HG02981 (cell line): ENCODE results near the gene TBC1D2.
"Not testable (repeated sequence)": the region's sequence is repeated elsewhere in the genome, so short reads cannot be mapped to it uniquely, and the experiment has no call there.

Experiments
- ATAC-seq: cut with Tn5 transposase; IDR thresholded peaks from one replicate; pipeline ENCODE4 v1.9.1; 2021; ENCODE audit warnings: mild to moderate bottlenecking, moderate library complexity; ENCODE audit not compliant: unreplicated experiment

Gene TBC1D2

GRCh38 chr9:98191671-98192502 lies 63.6 kb downstream of the TBC1D2 start:
- no peak for ATAC-seq

- ATAC-seq = no peak
Observed at GRCh38 chr9:98191181-98191608, 64.3 kb downstream of the TBC1D2 start.

- no peak for ATAC-seq
Observed at GRCh38 chr9:98190757-98191105, 64.7 kb downstream of the TBC1D2 start.

- no peak for ATAC-seq
Observed at GRCh38 chr9:98189412-98189811, 66.0 kb downstream of the TBC1D2 start.

GRCh38 chr9:98187926-98188325 lies 67.5 kb downstream of the TBC1D2 start:
- no peak for ATAC-seq

GRCh38 chr9:98186236-98186635 lies 69.2 kb downstream of the TBC1D2 start:
- ATAC-seq = no peak

GRCh38 chr9:98185611-98186171 lies 69.8 kb downstream of the TBC1D2 start:
- no peak for ATAC-seq

GRCh38 chr9:98185021-98185567 lies 70.4 kb downstream of the TBC1D2 start:
- ATAC-seq = no peak

GRCh38 chr9:98184326-98184725 lies 71.1 kb downstream of the TBC1D2 start:
- ATAC-seq = no peak

- ATAC-seq = no peak
Observed at GRCh38 chr9:98182889-98183599, 72.4 kb downstream of the TBC1D2 start.

- no peak for ATAC-seq
Observed at GRCh38 chr9:98182069-98182820, 73.2 kb downstream of the TBC1D2 start.

GRCh38 chr9:98181746-98182068 lies 73.7 kb downstream of the TBC1D2 start:
- ATAC-seq = no peak

- no peak for ATAC-seq
Observed at GRCh38 chr9:98180996-98181395, 74.5 kb downstream of the TBC1D2 start.

- ATAC-seq = no peak
Observed at GRCh38 chr9:98178874-98179850, 76.3 kb downstream of the TBC1D2 start.

- no peak for ATAC-seq
Observed at GRCh38 chr9:98176391-98177259, 78.8 kb downstream of the TBC1D2 start.

GRCh38 chr9:98175762-98176161 lies 79.7 kb downstream of the TBC1D2 start:
- no peak for ATAC-seq

GRCh38 chr9:98175028-98175569 lies 80.3 kb downstream of the TBC1D2 start:
- no peak for ATAC-seq

- not testable (repeated sequence) for ATAC-seq
Observed at GRCh38 chr9:98174502-98174918, 80.9 kb downstream of the TBC1D2 start.

- ATAC-seq = no peak
Observed at GRCh38 chr9:98173181-98173580, 82.3 kb downstream of the TBC1D2 start.
